Tibial nerve (tissue), 3 donors: ENCODE measurements around the gene SERTAD1.

Experiments
- POLR2A ChIP-seq, 2 donors: fragments of 450-650 bp; IDR thresholded peaks; one replicate each; pipeline ENCODE4 v1.6.1; 2017; ENCODE audit warnings: antibody characterized with exemption in 2 of 2, mild to moderate bottlenecking in 2 of 2, moderate library complexity in 2 of 2
- TF ChIP-seq, protein P1 (sequence below), 5 experiments: fragments of 200-600 bp in 3 of 5; fragments of 450-650 bp in 2 of 5; sonication (generic) in 3 of 5; IDR thresholded peaks; one replicate each; pipeline ENCODE4 v1.5.1; 2016 to 2019; ENCODE audit warnings: antibody characterized with exemption in 5 of 5, mild to moderate bottlenecking in 3 of 5, moderate library complexity in 2 of 5

DNA sequence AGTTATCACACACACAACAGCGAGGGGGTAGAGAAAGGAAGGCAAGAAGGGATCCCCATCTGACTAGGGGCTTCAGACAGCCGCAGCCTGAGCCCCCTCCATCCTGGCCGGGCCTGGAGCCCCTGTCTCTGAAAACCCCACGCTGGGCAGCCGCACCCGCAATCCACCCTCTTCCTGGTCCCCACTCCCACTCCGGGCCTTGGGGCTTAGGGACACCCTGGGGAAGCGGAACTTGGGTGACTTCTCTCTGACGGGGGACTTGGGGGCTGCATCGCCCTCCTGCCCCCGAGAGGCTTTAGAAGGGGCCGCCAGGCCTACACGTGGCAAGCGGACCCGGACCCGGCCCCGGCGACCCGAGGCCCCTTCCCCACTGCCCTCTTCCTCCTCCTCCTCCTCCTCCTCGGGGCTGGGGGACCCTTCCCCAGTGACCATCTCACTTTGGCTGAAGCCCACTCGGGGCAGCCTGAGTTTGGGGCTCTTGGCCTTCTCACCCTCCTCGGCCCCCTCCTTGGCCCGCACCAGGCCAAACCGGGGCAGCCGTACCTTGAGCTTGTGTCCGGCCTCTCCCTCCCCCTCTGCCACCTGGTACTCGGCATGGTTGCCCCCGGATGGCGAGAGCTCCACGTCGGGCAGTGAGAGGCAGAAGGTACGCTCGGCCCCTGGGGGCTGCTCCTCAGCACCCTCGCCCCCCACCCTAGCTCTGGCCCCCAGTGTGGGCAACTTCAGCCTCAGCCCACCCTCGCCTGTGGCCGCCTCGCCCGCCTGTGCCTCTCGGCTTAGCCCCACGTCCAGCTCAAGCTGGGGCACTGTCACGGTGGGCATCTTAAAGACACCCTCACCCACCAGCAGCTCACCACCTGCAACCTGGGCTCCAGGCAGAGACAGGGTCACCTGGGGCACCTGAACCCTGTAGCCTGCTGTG, 31.6 kb downstream of the SERTAD1 start:
- no peak for TF ChIP-seq POLR2A (IDR thresholded peaks at IDR 0.05)
- TF ChIP-seq, protein P1, sequence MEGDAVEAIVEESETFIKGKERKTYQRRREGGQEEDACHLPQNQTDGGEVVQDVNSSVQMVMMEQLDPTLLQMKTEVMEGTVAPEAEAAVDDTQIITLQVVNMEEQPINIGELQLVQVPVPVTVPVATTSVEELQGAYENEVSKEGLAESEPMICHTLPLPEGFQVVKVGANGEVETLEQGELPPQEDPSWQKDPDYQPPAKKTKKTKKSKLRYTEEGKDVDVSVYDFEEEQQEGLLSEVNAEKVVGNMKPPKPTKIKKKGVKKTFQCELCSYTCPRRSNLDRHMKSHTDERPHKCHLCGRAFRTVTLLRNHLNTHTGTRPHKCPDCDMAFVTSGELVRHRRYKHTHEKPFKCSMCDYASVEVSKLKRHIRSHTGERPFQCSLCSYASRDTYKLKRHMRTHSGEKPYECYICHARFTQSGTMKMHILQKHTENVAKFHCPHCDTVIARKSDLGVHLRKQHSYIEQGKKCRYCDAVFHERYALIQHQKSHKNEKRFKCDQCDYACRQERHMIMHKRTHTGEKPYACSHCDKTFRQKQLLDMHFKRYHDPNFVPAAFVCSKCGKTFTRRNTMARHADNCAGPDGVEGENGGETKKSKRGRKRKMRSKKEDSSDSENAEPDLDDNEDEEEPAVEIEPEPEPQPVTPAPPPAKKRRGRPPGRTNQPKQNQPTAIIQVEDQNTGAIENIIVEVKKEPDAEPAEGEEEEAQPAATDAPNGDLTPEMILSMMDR (IDR thresholded peaks at IDR 0.05): no peak
